GM06990 (cell line): ENCODE data around the gene GJB4.

Experiments used
- DNase-seq: peaks from one replicate; pipeline ENCODE4 v3.0.0-alpha.2; 2011; ENCODE audit not compliant: insufficient read length; ENCODE audit errors: extremely low read depth
- H3K27me3 ChIP-seq: replicated peaks from 2 replicates; pipeline ENCODE4 v1.6.0; 2011; ENCODE audit warnings: low read length; ENCODE audit not compliant: control insufficient read depth, insufficient read depth
- H3K36me3 ChIP-seq: 2 replicates; pipeline ENCODE4 v1.5.1; 2011; ENCODE audit warnings: low read length; ENCODE audit not compliant: control insufficient read depth, insufficient read depth
- H3K4me3 ChIP-seq: replicated peaks from 2 replicates; pipeline ENCODE4 v1.5.1; 2011; ENCODE audit warnings: low read depth, mild to moderate bottlenecking, control low read depth, low read length
- CTCF ChIP-seq: IDR thresholded peaks from 2 replicates; pipeline ENCODE4 v1.5.1; 2011; ENCODE audit warnings: low read length, control low read depth, mild to moderate bottlenecking, inconsistent platforms; ENCODE audit not compliant: insufficient read depth, poor library complexity, severe bottlenecking

GJB4 gene

GRCh38 chr1:34776911-34777310 lies 17.4 kb downstream of the GJB4 start:
- no peaks in the 10 kb centered on the region; the same call in 1 of the 2 replicates for H3K27me3 ChIP-seq
- no peak for DNase-seq
- no peaks in the 10 kb centered on the region for H3K36me3 ChIP-seq
- no peak for TF ChIP-seq CTCF
- H3K4me3 ChIP-seq: no peak overlapping the region

- Histone ChIP-seq H3K4me3 (no peak overlapping the region), H3K27me3 (no peaks in the 10 kb centered on the region; the same call in 1 of the 2 replicates), H3K36me3 (no peaks in the 10 kb centered on the region)
- no peak for TF ChIP-seq CTCF
- no peak for DNase-seq
Observed at GRCh38 chr1:34777519-34778321, 18.2 kb downstream of the GJB4 start.

GRCh38 chr1:34778381-34778780 lies 18.8 kb downstream of the GJB4 start:
- DNase-seq: no peak
- no peaks in the 10 kb centered on the region; the same call in 1 of the 2 replicates for H3K27me3 ChIP-seq
- no peaks in the 10 kb centered on the region for H3K36me3 ChIP-seq
- H3K4me3 ChIP-seq: no peak overlapping the region
- TF ChIP-seq CTCF: no peak

GRCh38 chr1:34779005-34779404 lies 19.5 kb downstream of the GJB4 start:
- Histone ChIP-seq H3K4me3 (no peak overlapping the region), H3K36me3 (no peaks in the 10 kb centered on the region), H3K27me3 (no peaks in the 10 kb centered on the region; the same call in 1 of the 2 replicates)
- no peak for TF ChIP-seq CTCF
- DNase-seq: no peak

- DNase-seq: no peak
- TF ChIP-seq CTCF: no peak
- no peak overlapping the region for H3K4me3 ChIP-seq
- no peaks in the 10 kb centered on the region; the same call in 1 of the 2 replicates for H3K27me3 ChIP-seq
- H3K36me3 ChIP-seq: no peaks in the 10 kb centered on the region
Observed at GRCh38 chr1:34779526-34779925, 20.0 kb downstream of the GJB4 start.
